Gastroesophageal sphincter (tissue), 3 donors: ENCODE data around the gene WDR46.

ENCODE experiments used
- CTCF ChIP-seq, 4 experiments: fragments of 200-600 bp in 2 of 4; fragments of 450-650 bp in 2 of 4; sonication (generic) in 1 of 4; IDR thresholded peaks; one replicate each; pipeline ENCODE4 v1.5.1; 2017 to 2019; ENCODE audit warnings: antibody characterized with exemption in 4 of 4, mild to moderate bottlenecking in 2 of 4, moderate library complexity in 2 of 4
- POLR2A ChIP-seq, 2 donors: fragments of 450-650 bp; IDR thresholded peaks; one replicate each; pipeline ENCODE4 v1.6.1; 2017; ENCODE audit warnings: antibody characterized with exemption in 2 of 2, mild to moderate bottlenecking in 2 of 2, moderate library complexity in 1 of 2
- POLR2AphosphoS5 ChIP-seq: sonication (generic); formaldehyde crosslinking; IDR thresholded peaks from one replicate; pipeline ENCODE4 v1.6.1; 2017; ENCODE audit warnings: antibody characterized with exemption

GRCh38 chr6:33264015-33264414 is 25.0 kb downstream of the WDR46 start:
- TF ChIP-seq POLR2A (IDR thresholded peaks at IDR 0.05) (no peak), CTCF (IDR thresholded peaks at IDR 0.05) (no peak), POLR2AphosphoS5 (no peak)
